ENCODE data around the gene PBX4. TPM values are rescaled to one million over a fixed set of nuclear protein-coding genes. Genes with fewer than 3 reads are reported as not detected.

PBX4 gene
- total and polyA plus RNA-seq, 10 of the 15 experiments (the other 5 are each of a cell fraction or from before 2014, with no cell fraction given), result 0.18 to 17.3 (median 4.2) TPM

- TF ChIP-seq CBX3 (IDR thresholded peaks at IDR 0.05; ENCODE audit: borderline replicate concordance, low read depth) (no peak), GATAD2B (conservative IDR thresholded peaks at IDR 0.05; ENCODE audit: low read depth) (0 out of 2 replicates have a peak, but pooled peaks have one; percentile 82), NBN (IDR thresholded peaks at IDR 0.05) (0 out of 2 replicates have a peak, but pooled peaks have one; percentile 7), KDM1A (IDR thresholded peaks at IDR 0.05; ENCODE audit: borderline replicate concordance) (no peak), SUZ12 (IDR thresholded peaks at IDR 0.05; ENCODE audit: unreplicated experiment) (no peak), NKRF (conservative IDR thresholded peaks at IDR 0.05) (peak; percentile 72), CREB1 (IDR thresholded peaks at IDR 0.05; ENCODE audit: low read depth) (0 out of 2 replicates have a peak, but pooled peaks have one; percentile 19), TARDBP (IDR thresholded peaks at IDR 0.05; ENCODE audit: borderline replicate concordance) (no peak), SREBF2 (IDR thresholded peaks at IDR 0.05; ENCODE audit: low read length) (no peak), SUPT20H (IDR thresholded peaks at IDR 0.05; ENCODE audit: borderline replicate concordance, control insufficient read depth, low read depth, low read length) (no peak), TBL1XR1 (IDR thresholded peaks at IDR 0.05; ENCODE audit: low read depth, low read length) (no peak), NFYB (IDR thresholded peaks at IDR 0.05; ENCODE audit: insufficient read depth, low read depth, low read length) (no peak), USF1 (IDR thresholded peaks at IDR 0.05; ENCODE audit: borderline replicate concordance, extremely low read length, insufficient read depth, low read depth, low read length) (peak; percentile 13), ZNF622 (IDR thresholded peaks at IDR 0.05) (no peak), IRF3 (IDR thresholded peaks at IDR 0.05) (no peak), ZNF207 (IDR thresholded peaks at IDR 0.05; ENCODE audit: borderline replicate concordance) (no peak), TAF1 (IDR thresholded peaks at IDR 0.05; ENCODE audit: borderline replicate concordance, low read depth, low read length) (0 out of 2 replicates have a peak, but pooled peaks have one; percentile 22), RB1 (IDR thresholded peaks at IDR 0.05; ENCODE audit: borderline replicate concordance) (0 out of 2 replicates have a peak, but pooled peaks have one; percentile 17), CEBPB (IDR thresholded peaks at IDR 0.05; ENCODE audit: borderline replicate concordance in 1 of 2, low read depth in 2 of 2, low read length in 2 of 2) (no peak), PKNOX1 (IDR thresholded peaks at IDR 0.05) (no peak), KLF5 (IDR thresholded peaks at IDR 0.05; ENCODE audit: partially characterized antibody) (no peak)
Measured at GRCh38 chr19:19627621-19628500, 9.4 kb upstream of the PBX4 start, which contains the start of gene LPAR2 (continued).
